SH-SY5Y (cell line): ENCODE measurements around the gene UBE4B.

Experiments
- GATA2 ChIP-seq: IDR thresholded peaks from 2 replicates; pipeline ENCODE4 v1.6.1; 2011; ENCODE audit warnings: mild to moderate bottlenecking, low read depth, low read length
- GATA3 ChIP-seq: IDR thresholded peaks from 2 replicates; pipeline ENCODE4 v1.6.1; 2011; ENCODE audit warnings: low read depth, mild to moderate bottlenecking, low read length, moderate library complexity

DNA sequence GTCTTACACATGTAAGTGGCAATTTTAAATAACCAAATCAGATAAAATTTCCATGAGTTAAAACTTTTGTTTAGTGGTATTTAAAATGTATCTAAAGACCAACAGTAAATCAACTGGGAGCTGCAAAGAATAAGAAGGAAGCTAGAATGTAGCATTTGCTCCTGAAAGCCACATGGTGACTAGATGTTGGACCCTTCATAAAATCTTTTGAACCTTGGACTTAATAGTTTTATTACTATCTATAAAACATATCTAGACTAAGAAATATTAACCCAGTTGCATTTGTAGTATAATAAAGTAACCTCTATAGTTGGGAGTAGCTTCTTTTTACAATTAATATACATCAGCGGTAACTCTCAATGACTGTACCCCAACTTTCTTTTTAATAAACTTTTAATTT lies 72.1 kb downstream of the UBE4B start:
- no peak for TF ChIP-seq GATA3
- no peak for TF ChIP-seq GATA2
